OCI-LY3 (cell line): ENCODE data around the gene KIF17.

Experiments used
- H2AFZ ChIP-seq: fragments of 200-600, 300-600 bp; shearing (Covaris generic); 2 replicates; pipeline ENCODE4 v1.6.0; 2014; ENCODE audit warnings: antibody characterized with exemption, low read depth, low read length
- H3K27ac ChIP-seq: fragments of 200-600, 300-600 bp; sonication (generic); 2 replicates; pipeline ENCODE4 v1.5.1; 2014; ENCODE audit warnings: mild to moderate bottlenecking, low read length, moderate library complexity, mixed read lengths
- H3K27me3 ChIP-seq: fragments of 200-600, 300-600 bp; sonication (generic); 2 replicates; pipeline ENCODE4 v1.6.1; 2014; ENCODE audit warnings: low read depth, low read length, mixed read lengths
- H3K36me3 ChIP-seq: fragments of 200-600, 300-600 bp; sonication (generic); replicated peaks from 2 replicates; pipeline ENCODE3; 2014; ENCODE audit warnings: low read depth, low read length, mixed read lengths
- H3K4me1 ChIP-seq: fragments of 300-600, 200-600 bp; sonication (generic); 2 replicates; pipeline ENCODE4 v1.6.1; 2014; ENCODE audit warnings: low read length, mixed read lengths
- H3K4me2 ChIP-seq: fragments of 200-600, 300-600 bp; sonication (generic); 2 replicates; pipeline ENCODE4 v1.6.1; 2014; ENCODE audit warnings: low read length, mixed read lengths
- H3K4me3 ChIP-seq: fragments of 300-600, 200-600 bp; sonication (generic); 2 replicates; pipeline ENCODE4 v1.5.1; 2014; ENCODE audit warnings: antibody characterized with exemption, mild to moderate bottlenecking, low read length, moderate library complexity
- H3K79me2 ChIP-seq: fragments of 300-600, 200-600 bp; shearing (Covaris generic); 2 replicates; pipeline ENCODE4 v1.6.1; 2014; ENCODE audit warnings: mild to moderate bottlenecking, low read length, mixed read lengths
- H3K9ac ChIP-seq: fragments of 300-600, 200-600 bp; shearing (Covaris generic); 2 replicates; pipeline ENCODE4 v1.6.0; 2014; ENCODE audit warnings: mild to moderate bottlenecking, low read length, moderate library complexity
- H3K9me3 ChIP-seq: fragments of 200-600, 300-600 bp; shearing (Covaris generic); 2 replicates; pipeline ENCODE4 v1.6.1; 2014; ENCODE audit warnings: low read length, mixed read lengths; ENCODE audit not compliant: insufficient read depth
- H4K20me1 ChIP-seq: fragments of 200-600, 300-600 bp; sonication (generic); 2 replicates; pipeline ENCODE4 v1.6.1; 2016; ENCODE audit warnings: low read length, mixed read lengths; ENCODE audit not compliant: insufficient read depth
- EZH2phosphoT487 ChIP-seq: fragments of 200-600 bp; shearing (Covaris generic); IDR thresholded peaks from 2 replicates; pipeline ENCODE4 v1.6.1; 2018; ENCODE audit warnings: antibody characterized with exemption, mixed run types, low read depth
- TF ChIP-seq, protein P1 (sequence below): fragments of 200-600, 300-600 bp; sonication (generic); IDR thresholded peaks from 2 replicates; pipeline ENCODE4 v1.5.1; 2014; ENCODE audit warnings: antibody characterized with exemption, low read length, low read depth

The KIF17 gene

DNA sequence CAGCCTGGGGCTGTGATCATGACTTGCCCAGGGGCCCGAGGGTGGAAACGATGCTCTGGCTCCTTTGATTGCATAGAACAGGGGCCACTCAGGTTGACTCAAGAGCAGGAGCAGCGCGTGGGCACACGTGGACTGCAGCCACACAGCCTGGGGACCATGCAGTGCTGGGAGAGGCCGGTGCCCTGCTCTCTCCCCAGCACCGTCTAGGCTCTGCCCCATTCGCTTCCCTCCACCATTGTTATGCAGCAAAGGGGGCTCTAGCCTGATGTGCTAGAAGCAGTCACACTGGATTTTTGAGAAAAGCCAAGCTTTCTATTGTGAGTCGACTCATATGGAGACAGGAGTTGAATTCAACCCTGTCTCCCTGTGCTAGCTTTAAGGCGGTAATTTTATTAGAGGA is 75.8 kb downstream of the KIF17 start:
- Histone ChIP-seq H3K36me3 (no peaks in the 10 kb centered on the region), H3K4me3 (no peak overlapping the region), H4K20me1 (no peaks in the 10 kb centered on the region), H3K27me3 (no peaks in the 10 kb centered on the region), H2AFZ (no peak overlapping the region), H3K4me2 (no peak overlapping the region), H3K27ac (no peak overlapping the region), H3K9me3 (no peaks in the 10 kb centered on the region), H3K79me2 (no peaks in the 10 kb centered on the region), H3K4me1 (0 out of 2 replicates have a peak, but pooled peaks cover 3% of the 10 kb centered on the region), H3K9ac (no peak overlapping the region)
- TF ChIP-seq, protein P1, sequence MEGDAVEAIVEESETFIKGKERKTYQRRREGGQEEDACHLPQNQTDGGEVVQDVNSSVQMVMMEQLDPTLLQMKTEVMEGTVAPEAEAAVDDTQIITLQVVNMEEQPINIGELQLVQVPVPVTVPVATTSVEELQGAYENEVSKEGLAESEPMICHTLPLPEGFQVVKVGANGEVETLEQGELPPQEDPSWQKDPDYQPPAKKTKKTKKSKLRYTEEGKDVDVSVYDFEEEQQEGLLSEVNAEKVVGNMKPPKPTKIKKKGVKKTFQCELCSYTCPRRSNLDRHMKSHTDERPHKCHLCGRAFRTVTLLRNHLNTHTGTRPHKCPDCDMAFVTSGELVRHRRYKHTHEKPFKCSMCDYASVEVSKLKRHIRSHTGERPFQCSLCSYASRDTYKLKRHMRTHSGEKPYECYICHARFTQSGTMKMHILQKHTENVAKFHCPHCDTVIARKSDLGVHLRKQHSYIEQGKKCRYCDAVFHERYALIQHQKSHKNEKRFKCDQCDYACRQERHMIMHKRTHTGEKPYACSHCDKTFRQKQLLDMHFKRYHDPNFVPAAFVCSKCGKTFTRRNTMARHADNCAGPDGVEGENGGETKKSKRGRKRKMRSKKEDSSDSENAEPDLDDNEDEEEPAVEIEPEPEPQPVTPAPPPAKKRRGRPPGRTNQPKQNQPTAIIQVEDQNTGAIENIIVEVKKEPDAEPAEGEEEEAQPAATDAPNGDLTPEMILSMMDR = no peak
- no peak for TF ChIP-seq EZH2phosphoT487

DNA sequence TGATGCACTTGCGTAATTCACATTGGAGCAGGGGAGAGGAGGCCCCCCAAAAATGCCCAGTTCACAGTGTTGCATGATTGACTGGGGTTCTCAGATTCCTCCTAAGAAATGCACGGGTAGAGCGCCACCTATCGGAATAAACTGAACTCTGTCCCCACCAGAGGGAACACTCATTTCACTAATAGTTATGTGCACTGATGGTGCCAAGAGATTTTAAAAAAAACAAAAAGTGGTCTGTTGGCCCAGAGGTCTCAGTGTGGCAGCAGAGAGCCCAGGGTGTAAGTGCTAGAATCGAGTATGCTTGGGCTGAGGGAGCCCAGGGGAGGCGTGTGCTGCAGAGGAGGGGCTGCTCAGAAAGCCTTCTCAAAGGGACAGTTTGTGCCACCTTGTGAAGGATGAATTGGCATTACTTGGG is 77.6 kb downstream of the KIF17 start:
- Histone ChIP-seq H3K79me2 (no peaks in the 10 kb centered on the region), H2AFZ (no peak overlapping the region), H3K4me3 (no peak overlapping the region), H3K36me3 (no peaks in the 10 kb centered on the region), H3K9ac (no peak overlapping the region), H3K4me2 (no peak overlapping the region), H4K20me1 (no peaks in the 10 kb centered on the region), H3K27ac (no peak overlapping the region), H3K4me1 (0 out of 2 replicates have a peak, but pooled peaks cover 4% of the 10 kb centered on the region), H3K27me3 (no peaks in the 10 kb centered on the region), H3K9me3 (no peaks in the 10 kb centered on the region)
- TF ChIP-seq, protein P1 = peak; percentile 70
- no peak for TF ChIP-seq EZH2phosphoT487

DNA sequence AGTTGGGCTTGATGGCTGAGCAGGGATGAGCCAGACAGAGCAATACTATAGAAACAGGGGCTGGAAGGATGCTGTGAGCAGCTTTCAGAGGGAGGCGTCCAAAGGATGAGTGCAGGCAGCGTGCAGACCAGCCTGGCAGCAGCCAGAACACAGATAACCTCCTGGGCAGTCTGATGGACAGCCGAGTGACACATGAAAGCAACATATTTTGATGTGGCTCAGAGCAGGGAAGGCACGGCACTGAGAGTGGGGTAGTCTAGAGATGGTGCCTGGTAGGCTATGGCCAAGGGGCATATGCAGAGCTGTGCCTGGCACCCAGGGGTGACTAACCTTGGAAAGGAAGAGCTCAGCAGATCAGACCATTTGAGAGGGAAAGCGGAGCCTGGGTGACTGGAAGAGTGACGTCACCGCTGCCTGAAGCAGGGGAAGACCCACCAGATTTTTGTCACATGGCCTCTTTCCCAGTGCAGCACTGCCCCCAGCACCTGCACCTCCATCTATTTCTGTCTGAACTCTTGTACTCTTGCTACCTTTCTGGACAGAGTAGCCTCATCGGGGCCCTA is 80.9 kb downstream of the KIF17 start:
- H3K4me1 ChIP-seq = peaks cover 11% of the 10 kb centered on the region
- no peak overlapping the region for H3K4me2 ChIP-seq
- TF ChIP-seq, protein P1 = no peak
- TF ChIP-seq EZH2phosphoT487 = no peak
- no peaks in the 10 kb centered on the region for H3K79me2 ChIP-seq
- no peaks in the 10 kb centered on the region for H4K20me1 ChIP-seq
- no peaks in the 10 kb centered on the region for H3K36me3 ChIP-seq
- no peaks in the 10 kb centered on the region for H3K9me3 ChIP-seq
- no peaks in the 10 kb centered on the region for H3K27me3 ChIP-seq
- H3K4me3 ChIP-seq = no peak overlapping the region
- no peak overlapping the region for H3K9ac ChIP-seq
- H3K27ac ChIP-seq = no peak overlapping the region
- H2AFZ ChIP-seq = no peak overlapping the region

DNA sequence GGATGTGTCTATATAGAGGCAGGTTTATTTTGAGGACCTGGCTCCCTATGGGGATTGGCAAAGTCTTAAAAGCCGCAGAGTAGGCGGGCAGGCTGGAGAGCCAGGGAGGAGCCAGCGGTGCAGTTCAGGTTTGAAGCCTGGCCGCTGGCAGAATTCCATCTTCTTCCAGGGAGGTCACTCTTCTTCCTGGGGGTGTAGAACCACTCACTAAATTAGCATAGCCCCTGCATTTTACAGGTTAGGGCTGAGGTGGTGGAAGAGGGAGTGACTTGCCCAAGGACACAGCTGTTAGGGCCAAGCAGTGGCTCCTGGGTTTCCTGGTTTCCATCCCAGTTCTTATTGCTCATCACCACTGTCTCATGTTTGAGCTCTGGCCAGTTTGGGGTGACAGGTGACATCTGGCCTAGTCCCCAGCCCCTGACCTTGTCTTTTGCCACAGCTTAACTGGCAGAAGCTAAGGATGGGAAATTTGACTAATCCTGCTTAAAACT is 83.2 kb downstream of the KIF17 start:
- peaks cover 11% of the 10 kb centered on the region for H3K4me1 ChIP-seq
- no peak overlapping the region for H3K27ac ChIP-seq

More for the DNA sequence above, 83.2 kb downstream of the KIF17 start:
- peak overlapping the region; percentile 99 for H2AFZ ChIP-seq
- H3K4me3 ChIP-seq = peak overlapping the region; percentile 97
- no peak for TF ChIP-seq EZH2phosphoT487
- peak overlapping the region; percentile 96 for H3K4me2 ChIP-seq
- no peaks in the 10 kb centered on the region for H4K20me1 ChIP-seq
- no peaks in the 10 kb centered on the region for H3K79me2 ChIP-seq
- H3K9ac ChIP-seq = peak overlapping the region; percentile 66
- H3K9me3 ChIP-seq = no peaks in the 10 kb centered on the region
- no peaks in the 10 kb centered on the region for H3K27me3 ChIP-seq
- H3K36me3 ChIP-seq = no peaks in the 10 kb centered on the region
